Prostate gland (tissue), 2 donors: Measurements from ENCODE around the gene HIPK1. TPM values are rescaled to one million over a fixed set of nuclear protein-coding genes. Genes with fewer than 3 reads are reported as not detected.

Source experiments
- DNase-seq: peaks from one replicate; pipeline ENCODE4 v3.0.0-alpha.2; 2019; ENCODE audit warnings: low spot score
- H3K27ac ChIP-seq, 2 donors: fragments of 200-600 bp; sonication (generic); 2 replicates each; pipeline ENCODE4 v1.5.1; 2017 to 2019
- H3K27me3 ChIP-seq: fragments of 200-600 bp; sonication (generic); replicated peaks from 2 replicates; pipeline ENCODE4 v1.5.1; 2019; ENCODE audit not compliant: insufficient read depth
- H3K36me3 ChIP-seq, 2 donors: fragments of 200-600 bp; sonication (generic); 1 replicate in 1 of 2; 2 replicates in 1 of 2; pipeline versions ENCODE4 v1.5.1 to v1.8.1; 2017 to 2019
- H3K4me1 ChIP-seq: fragments of 200-600 bp; sonication (generic); replicated peaks from 2 replicates; pipeline ENCODE4 v1.5.1; 2019
- H3K4me3 ChIP-seq, 2 donors: fragments of 200-600 bp; sonication (generic); 2 replicates each; pipeline ENCODE4 v1.5.1; 2017 to 2019
- H3K9me3 ChIP-seq: fragments of 200-600 bp; sonication (generic); 2 replicates; pipeline ENCODE4 v1.5.1; 2017
- POLR2A ChIP-seq: fragments of 450-650 bp; IDR thresholded peaks from one replicate; pipeline ENCODE4 v1.6.1; 2016; ENCODE audit warnings: antibody characterized with exemption, mild to moderate bottlenecking
- POLR2AphosphoS5 ChIP-seq: sonication (generic); formaldehyde crosslinking; IDR thresholded peaks from one replicate; pipeline ENCODE4 v1.6.1; 2017; ENCODE audit warnings: antibody characterized with exemption
- WGBS: methylation state at CpG from one replicate; pipeline ENCODE4 v1.1.5; 2018; 5-methylcytosine and 5-hydroxymethylcytosine counted together
- intact Hi-C: fragments of 100-400 bp; cut with DNase I; formaldehyde crosslinking; loops from one replicate; pipeline ENCODE4 v1.14.2; 2022
- total RNA-seq, 2 donors: library from RNA; depleted of rRNA; stranded (reverse); fragments of >200 nt; gene quantifications; one replicate each; pipeline ENCODE4 v1.1.0, GENCODE V29; 2016
- TF ChIP-seq, protein P1 (sequence below), 4 experiments: fragments of 200-600 bp in 2 of 4; fragments of 450-650 bp in 2 of 4; sonication (generic) in 2 of 4; IDR thresholded peaks; 1 replicate in 3 of 4; 2 replicates in 1 of 4; pipeline ENCODE4 v1.5.1; 2016 to 2019; ENCODE audit warnings: antibody characterized with exemption in 4 of 4, mild to moderate bottlenecking in 2 of 4, moderate library complexity in 2 of 4

The HIPK1 gene
- total RNA-seq, 2 donors from 2014 or later: 43.5 to 76.3 TPM

GRCh38 chr1:113987259-113987658 is 58.1 kb downstream of the HIPK1 start:
- TF ChIP-seq POLR2A (no peak), POLR2AphosphoS5 (no peak)
- TF ChIP-seq, protein P1, sequence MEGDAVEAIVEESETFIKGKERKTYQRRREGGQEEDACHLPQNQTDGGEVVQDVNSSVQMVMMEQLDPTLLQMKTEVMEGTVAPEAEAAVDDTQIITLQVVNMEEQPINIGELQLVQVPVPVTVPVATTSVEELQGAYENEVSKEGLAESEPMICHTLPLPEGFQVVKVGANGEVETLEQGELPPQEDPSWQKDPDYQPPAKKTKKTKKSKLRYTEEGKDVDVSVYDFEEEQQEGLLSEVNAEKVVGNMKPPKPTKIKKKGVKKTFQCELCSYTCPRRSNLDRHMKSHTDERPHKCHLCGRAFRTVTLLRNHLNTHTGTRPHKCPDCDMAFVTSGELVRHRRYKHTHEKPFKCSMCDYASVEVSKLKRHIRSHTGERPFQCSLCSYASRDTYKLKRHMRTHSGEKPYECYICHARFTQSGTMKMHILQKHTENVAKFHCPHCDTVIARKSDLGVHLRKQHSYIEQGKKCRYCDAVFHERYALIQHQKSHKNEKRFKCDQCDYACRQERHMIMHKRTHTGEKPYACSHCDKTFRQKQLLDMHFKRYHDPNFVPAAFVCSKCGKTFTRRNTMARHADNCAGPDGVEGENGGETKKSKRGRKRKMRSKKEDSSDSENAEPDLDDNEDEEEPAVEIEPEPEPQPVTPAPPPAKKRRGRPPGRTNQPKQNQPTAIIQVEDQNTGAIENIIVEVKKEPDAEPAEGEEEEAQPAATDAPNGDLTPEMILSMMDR (IDR thresholded peaks at IDR 0.05): no peak
- intact Hi-C loops: no loop called here
- 78% methylated on average over 5 of the region's 5 CpGs for WGBS

DNA sequence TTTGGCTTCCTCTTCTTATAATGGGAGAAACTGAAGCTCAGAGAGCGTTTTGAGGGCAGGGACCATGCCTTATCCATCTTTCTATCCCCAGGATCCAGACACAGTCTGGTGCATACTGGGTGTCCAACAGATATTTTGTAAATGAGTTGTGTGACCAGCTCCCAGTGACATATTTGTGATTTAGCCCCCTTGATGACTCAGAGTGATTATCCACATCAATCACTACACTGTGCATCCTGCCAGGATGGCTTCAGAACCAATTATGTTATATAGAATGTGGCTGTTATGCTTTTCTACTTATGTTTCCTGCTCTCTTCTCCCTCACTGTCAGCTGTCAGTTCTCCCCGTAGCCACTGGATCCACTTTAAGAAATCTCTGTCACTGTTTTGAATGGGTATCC is 61.4 kb downstream of the HIPK1 start:
- no peak overlapping the region for H3K27ac ChIP-seq
- no peaks in the 10 kb centered on the region for H3K36me3 ChIP-seq
- H3K4me1 ChIP-seq: no peaks in the 10 kb centered on the region
- H3K9me3 ChIP-seq: no peaks in the 10 kb centered on the region
- H3K4me3 ChIP-seq: no peak overlapping the region
- TF ChIP-seq POLR2AphosphoS5 (no peak), POLR2A (no peak)
- TF ChIP-seq, protein P1 (IDR thresholded peaks at IDR 0.05): no peak
- DNase-seq: no peak
- no peaks in the 10 kb centered on the region for H3K27me3 ChIP-seq
- intact Hi-C loops: no loop called here
- 62% methylated on average over 2 of the region's 2 CpGs for WGBS

More at GRCh38 chr1:113987259-113987658, 58.1 kb downstream of the HIPK1 start:
- no peak for DNase-seq
- Histone ChIP-seq H3K9me3 (no peaks in the 10 kb centered on the region), H3K36me3 (no peaks in the 10 kb centered on the region), H3K4me3 (no peak overlapping the region), H3K27ac (no peak overlapping the region), H3K27me3 (no peaks in the 10 kb centered on the region), H3K4me1 (no peaks in the 10 kb centered on the region)

DNA sequence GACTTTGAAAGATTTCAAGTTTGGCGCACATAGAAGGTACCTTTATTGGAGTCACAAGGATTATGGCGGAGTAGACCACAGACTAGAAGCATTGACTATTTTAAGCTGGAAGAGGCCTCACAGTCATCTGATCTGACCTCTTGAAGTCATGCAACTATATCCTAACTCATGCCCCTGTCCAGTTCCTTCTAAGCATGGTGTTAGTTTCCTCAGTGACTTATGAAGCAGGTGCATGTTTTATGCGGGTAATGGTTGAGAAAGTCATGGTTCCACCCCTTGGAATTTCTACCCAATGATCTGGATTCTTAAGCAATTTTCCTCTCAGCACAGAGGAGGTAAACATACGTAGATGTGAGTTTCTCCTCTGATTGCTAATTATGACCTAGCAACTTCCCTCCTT is 61.8 kb downstream of the HIPK1 start:
- DNase-seq: no peak
- TF ChIP-seq, protein P1 (IDR thresholded peaks at IDR 0.05): no peak
- TF ChIP-seq POLR2A (no peak), POLR2AphosphoS5 (no peak)
- Histone ChIP-seq H3K27ac (no peak overlapping the region), H3K4me3 (no peak overlapping the region), H3K27me3 (no peaks in the 10 kb centered on the region), H3K36me3 (no peaks in the 10 kb centered on the region), H3K9me3 (no peaks in the 10 kb centered on the region), H3K4me1 (no peaks in the 10 kb centered on the region)
- WGBS: 64% methylated on average over 4 of the region's 4 CpGs
- intact Hi-C loops: no loop called here

GRCh38 chr1:113991467-113991997 is 62.4 kb downstream of the HIPK1 start:
- intact Hi-C loops: no loop called here
- WGBS: 39% methylated on average over 5 of the region's 5 CpGs
- Histone ChIP-seq H3K27me3 (no peaks in the 10 kb centered on the region), H3K9me3 (no peaks in the 10 kb centered on the region), H3K4me1 (no peaks in the 10 kb centered on the region), H3K27ac (no peak overlapping the region), H3K36me3 (no peaks in the 10 kb centered on the region), H3K4me3 (no peak overlapping the region)
- no peak for DNase-seq
- TF ChIP-seq, protein P1 (IDR thresholded peaks at IDR 0.05): no peak
- no peak for TF ChIP-seq POLR2A
- TF ChIP-seq POLR2AphosphoS5: no peak

DNA sequence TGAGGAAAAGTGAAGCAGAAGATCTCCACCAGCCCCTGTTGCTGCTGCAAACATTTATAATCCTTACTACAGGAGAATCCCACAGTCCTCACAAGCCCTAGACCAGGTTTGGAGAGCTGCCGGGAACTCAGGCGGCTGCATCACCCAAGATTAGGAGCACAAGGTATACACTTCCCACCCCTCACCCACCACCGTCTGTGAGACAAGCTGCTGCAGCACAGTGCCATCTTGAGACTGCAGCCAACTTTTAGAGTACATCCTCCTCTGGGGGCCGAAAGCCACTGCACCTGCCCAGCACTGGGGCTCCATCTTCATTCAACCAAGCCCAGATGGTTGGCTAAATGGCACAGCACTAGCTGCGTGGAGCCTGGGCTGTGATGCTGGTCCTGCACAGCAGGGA is 63.9 kb downstream of the HIPK1 start:
- no peak overlapping the region for H3K27ac ChIP-seq
- DNase-seq: no peak
- H3K4me3 ChIP-seq: no peak overlapping the region
- no peaks in the 10 kb centered on the region for H3K4me1 ChIP-seq
- H3K27me3 ChIP-seq: no peaks in the 10 kb centered on the region
- TF ChIP-seq POLR2A (no peak), POLR2AphosphoS5 (no peak)
- TF ChIP-seq, protein P1 (IDR thresholded peaks at IDR 0.05): no peak
- 91% methylated on average over 5 of the region's 5 CpGs for WGBS
- intact Hi-C loops: no loop called here
- H3K9me3 ChIP-seq: no peaks in the 10 kb centered on the region
- no peaks in the 10 kb centered on the region for H3K36me3 ChIP-seq
